Peyer's patch (tissue), 4 donors: ENCODE results near the gene TFCP2L1.

Experiments
- POLR2A ChIP-seq, 2 donors: fragments of 450-650 bp; IDR thresholded peaks; one replicate each; pipeline ENCODE4 v1.5.1; 2017; ENCODE audit warnings: antibody characterized with exemption in 2 of 2, mild to moderate bottlenecking in 2 of 2, moderate library complexity in 2 of 2
- TF ChIP-seq, protein P1 (sequence below), 6 experiments: fragments of 450-650 bp in 4 of 6; fragments of 200-600 bp in 2 of 6; sonication (generic) in 1 of 6; IDR thresholded peaks; one replicate each; pipeline ENCODE4 v1.5.1; 2017 to 2019; ENCODE audit warnings: antibody characterized with exemption in 6 of 6, mild to moderate bottlenecking in 3 of 6, moderate library complexity in 1 of 6

DNA sequence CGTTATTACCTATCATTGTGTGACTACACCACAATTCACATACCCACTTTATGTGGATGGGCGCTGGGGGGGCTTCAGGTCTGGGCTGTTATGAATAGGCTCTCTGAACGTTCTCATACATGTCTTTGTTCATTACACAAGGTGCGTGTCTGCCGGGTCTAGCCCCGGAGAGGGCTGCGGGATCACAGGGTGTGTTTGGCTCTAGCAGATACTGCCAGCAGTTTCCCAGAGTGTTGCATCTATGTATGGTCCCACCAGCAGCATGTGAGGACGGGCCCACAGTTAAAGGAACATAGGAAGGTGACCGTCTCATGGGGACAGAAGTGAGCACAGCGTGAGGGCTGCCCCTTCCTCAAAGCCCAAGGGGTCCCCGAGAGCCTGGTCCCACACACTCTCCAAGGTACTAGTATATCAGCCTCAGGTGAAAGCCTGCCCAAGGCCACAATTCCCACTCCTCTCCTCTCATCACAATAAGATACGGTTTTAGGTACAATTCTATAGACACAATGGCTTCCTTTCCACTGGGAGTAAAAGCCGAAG, 48.8 kb downstream of the TFCP2L1 start:
- TF ChIP-seq POLR2A (IDR thresholded peaks at IDR 0.05) = no peak
- TF ChIP-seq, protein P1, sequence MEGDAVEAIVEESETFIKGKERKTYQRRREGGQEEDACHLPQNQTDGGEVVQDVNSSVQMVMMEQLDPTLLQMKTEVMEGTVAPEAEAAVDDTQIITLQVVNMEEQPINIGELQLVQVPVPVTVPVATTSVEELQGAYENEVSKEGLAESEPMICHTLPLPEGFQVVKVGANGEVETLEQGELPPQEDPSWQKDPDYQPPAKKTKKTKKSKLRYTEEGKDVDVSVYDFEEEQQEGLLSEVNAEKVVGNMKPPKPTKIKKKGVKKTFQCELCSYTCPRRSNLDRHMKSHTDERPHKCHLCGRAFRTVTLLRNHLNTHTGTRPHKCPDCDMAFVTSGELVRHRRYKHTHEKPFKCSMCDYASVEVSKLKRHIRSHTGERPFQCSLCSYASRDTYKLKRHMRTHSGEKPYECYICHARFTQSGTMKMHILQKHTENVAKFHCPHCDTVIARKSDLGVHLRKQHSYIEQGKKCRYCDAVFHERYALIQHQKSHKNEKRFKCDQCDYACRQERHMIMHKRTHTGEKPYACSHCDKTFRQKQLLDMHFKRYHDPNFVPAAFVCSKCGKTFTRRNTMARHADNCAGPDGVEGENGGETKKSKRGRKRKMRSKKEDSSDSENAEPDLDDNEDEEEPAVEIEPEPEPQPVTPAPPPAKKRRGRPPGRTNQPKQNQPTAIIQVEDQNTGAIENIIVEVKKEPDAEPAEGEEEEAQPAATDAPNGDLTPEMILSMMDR (IDR thresholded peaks at IDR 0.05) = no peak
